Measurements from ENCODE around the gene STX10. TPM values are rescaled to one million over a fixed set of nuclear protein-coding genes. Genes with fewer than 3 reads are reported as not detected.

The STX10 gene
- total and polyA plus RNA-seq, 9 of the 15 experiments (the other 6 are each of a cell fraction or from before 2014, with no cell fraction given), result 0.51 to 66.3 (median 31.0) TPM

GRCh38 chr19:13099073-13099999, 50.8 kb downstream of the STX10 start (continued):
- TF ChIP-seq ZNF551 (CRISPR knock-in tag; IDR thresholded peaks at IDR 0.05) (no peak), ZBTB17 (CRISPR knock-in tag; IDR thresholded peaks at IDR 0.05) (peak; percentile 90), ZFP91 (CRISPR knock-in tag; IDR thresholded peaks at IDR 0.05) (no peak), SNAPC5 (CRISPR knock-in tag; IDR thresholded peaks at IDR 0.05) (no peak), U2AF2 (optimal IDR thresholded peaks at IDR 0.05; ENCODE audit: low read depth, low read length) (no peak), TRIM24 (IDR thresholded peaks at IDR 0.05) (no peak), CHD1 (IDR thresholded peaks at IDR 0.05; ENCODE audit: low read length) (peak; percentile 42), USF1 (CRISPR knock-in tag; IDR thresholded peaks at IDR 0.05) (no peak), PCBP2 (IDR thresholded peaks at IDR 0.05; ENCODE audit: low read depth, low read length, poor library complexity, severe bottlenecking) (no peak), HMG20A (CRISPR knock-in tag; conservative IDR thresholded peaks at IDR 0.05) (no peak), TCF7L2 (IDR thresholded peaks at IDR 0.05; ENCODE audit: low read depth, low read length) (no peak), ZEB2 (IDR thresholded peaks at IDR 0.05) (no peak), SRSF7 (optimal IDR thresholded peaks at IDR 0.05; ENCODE audit: low read depth, low read length) (no peak)
- TF ChIP-seq, protein P1, sequence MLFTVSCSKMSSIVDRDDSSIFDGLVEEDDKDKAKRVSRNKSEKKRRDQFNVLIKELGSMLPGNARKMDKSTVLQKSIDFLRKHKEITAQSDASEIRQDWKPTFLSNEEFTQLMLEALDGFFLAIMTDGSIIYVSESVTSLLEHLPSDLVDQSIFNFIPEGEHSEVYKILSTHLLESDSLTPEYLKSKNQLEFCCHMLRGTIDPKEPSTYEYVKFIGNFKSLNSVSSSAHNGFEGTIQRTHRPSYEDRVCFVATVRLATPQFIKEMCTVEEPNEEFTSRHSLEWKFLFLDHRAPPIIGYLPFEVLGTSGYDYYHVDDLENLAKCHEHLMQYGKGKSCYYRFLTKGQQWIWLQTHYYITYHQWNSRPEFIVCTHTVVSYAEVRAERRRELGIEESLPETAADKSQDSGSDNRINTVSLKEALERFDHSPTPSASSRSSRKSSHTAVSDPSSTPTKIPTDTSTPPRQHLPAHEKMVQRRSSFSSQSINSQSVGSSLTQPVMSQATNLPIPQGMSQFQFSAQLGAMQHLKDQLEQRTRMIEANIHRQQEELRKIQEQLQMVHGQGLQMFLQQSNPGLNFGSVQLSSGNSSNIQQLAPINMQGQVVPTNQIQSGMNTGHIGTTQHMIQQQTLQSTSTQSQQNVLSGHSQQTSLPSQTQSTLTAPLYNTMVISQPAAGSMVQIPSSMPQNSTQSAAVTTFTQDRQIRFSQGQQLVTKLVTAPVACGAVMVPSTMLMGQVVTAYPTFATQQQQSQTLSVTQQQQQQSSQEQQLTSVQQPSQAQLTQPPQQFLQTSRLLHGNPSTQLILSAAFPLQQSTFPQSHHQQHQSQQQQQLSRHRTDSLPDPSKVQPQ (CRISPR knock-in tag; IDR thresholded peaks at IDR 0.05; ENCODE audit: borderline replicate concordance), result no peak
- TF ChIP-seq, protein P2, sequence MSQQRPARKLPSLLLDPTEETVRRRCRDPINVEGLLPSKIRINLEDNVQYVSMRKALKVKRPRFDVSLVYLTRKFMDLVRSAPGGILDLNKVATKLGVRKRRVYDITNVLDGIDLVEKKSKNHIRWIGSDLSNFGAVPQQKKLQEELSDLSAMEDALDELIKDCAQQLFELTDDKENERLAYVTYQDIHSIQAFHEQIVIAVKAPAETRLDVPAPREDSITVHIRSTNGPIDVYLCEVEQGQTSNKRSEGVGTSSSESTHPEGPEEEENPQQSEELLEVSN (IDR thresholded peaks at IDR 0.05; ENCODE audit: borderline replicate concordance in 1 of 2, extremely low read depth in 1 of 2, insufficient read depth in 1 of 2, insufficient read length in 1 of 2, low read depth in 1 of 2, low read length in 1 of 2, poor library complexity in 1 of 2, severe bottlenecking in 1 of 2), result peak; percentile 80 to 88
- TF ChIP-seq, protein P3, sequence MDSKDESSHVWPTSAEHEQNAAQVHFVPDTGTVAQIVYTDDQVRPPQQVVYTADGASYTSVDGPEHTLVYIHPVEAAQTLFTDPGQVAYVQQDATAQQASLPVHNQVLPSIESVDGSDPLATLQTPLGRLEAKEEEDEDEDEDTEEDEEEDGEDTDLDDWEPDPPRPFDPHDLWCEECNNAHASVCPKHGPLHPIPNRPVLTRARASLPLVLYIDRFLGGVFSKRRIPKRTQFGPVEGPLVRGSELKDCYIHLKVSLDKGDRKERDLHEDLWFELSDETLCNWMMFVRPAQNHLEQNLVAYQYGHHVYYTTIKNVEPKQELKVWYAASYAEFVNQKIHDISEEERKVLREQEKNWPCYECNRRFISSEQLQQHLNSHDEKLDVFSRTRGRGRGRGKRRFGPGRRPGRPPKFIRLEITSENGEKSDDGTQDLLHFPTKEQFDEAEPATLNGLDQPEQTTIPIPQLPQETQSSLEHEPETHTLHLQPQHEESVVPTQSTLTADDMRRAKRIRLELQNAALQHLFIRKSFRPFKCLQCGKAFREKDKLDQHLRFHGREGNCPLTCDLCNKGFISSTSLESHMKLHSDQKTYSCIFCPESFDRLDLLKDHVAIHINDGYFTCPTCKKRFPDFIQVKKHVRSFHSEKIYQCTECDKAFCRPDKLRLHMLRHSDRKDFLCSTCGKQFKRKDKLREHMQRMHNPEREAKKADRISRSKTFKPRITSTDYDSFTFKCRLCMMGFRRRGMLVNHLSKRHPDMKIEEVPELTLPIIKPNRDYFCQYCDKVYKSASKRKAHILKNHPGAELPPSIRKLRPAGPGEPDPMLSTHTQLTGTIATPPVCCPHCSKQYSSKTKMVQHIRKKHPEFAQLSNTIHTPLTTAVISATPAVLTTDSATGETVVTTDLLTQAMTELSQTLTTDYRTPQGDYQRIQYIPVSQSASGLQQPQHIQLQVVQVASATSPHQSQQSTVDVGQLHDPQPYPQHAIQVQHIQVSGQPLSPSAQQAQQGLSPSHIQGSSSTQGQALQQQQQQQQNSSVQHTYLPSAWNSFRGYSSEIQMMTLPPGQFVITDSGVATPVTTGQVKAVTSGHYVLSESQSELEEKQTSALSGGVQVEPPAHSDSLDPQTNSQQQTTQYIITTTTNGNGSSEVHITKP (IDR thresholded peaks at IDR 0.05; ENCODE audit: partially characterized antibody), result no peak

Measured in K562 (cell line).